SIG-M5 treated with dmso at 0.1 percent for 504 hours (cell line): Measurements from ENCODE around the gene SLC35B1.
"Not testable (repeated sequence)": the region's sequence is repeated elsewhere in the genome, so short reads cannot be mapped to it uniquely, and the experiment has no call there.

Experiments used
- DNase-seq: peaks from one replicate; lab custom pipeline; 2025; ENCODE audit not compliant: unreplicated experiment; lab: John Stamatoyannopoulos, UW

The SLC35B1 gene

DNA sequence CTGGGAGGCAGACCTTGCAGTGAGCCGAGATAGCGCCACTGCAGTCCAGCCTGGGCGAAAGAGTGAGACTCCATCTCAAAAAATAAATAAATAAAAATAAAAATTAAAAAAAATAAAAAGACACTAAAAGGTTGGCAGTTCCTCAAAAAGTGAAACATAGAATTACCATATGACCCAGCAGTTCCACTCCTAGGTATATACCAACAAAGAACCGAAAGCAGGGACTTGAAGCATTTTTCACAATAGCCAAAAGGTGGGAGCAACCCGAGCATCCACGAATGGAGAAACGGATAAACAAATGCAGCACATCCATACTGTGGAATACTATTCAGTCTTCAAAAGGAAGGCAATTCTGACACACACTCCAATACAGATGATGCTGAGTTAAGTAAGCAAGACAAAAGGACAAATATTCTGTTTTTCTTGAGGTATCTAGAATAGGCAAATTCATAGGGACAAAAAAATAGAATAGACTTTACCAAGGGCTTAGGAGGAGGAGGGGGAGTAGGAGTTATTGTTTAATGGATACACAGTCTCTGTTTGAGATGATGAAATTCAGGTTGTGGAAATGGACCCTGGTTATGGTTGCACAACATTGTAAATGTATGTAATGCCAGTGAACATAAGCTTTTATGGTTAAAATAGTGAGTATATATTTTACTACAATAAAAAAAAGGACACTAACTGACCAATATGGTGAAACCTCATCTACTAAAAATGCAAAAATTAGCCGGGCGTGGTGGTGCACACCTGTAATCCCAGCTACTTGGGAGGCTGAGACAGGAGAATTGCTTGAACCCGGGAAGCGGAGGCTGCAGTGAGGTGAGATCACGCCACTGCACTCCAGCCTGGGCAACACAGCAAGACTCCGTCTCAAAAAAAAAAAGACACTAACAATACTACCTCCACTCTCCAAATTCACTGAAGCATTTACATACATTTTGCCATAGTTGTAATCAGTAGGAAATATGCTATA is 27.0 kb upstream of the SLC35B1 start:
- peak; percentile 70 for DNase-seq

GRCh38 chr17:49731435-49731831 is 23.7 kb upstream of the SLC35B1 start:
- no peak for DNase-seq

- DNase-seq, result no peak
Measured at GRCh38 chr17:49730785-49731434, 23.1 kb upstream of the SLC35B1 start.

GRCh38 chr17:49730078-49730784 is 22.5 kb upstream of the SLC35B1 start:
- DNase-seq, result no peak

- no peak for DNase-seq
Measured at GRCh38 chr17:49729069-49729468, 21.3 kb upstream of the SLC35B1 start.

DNA sequence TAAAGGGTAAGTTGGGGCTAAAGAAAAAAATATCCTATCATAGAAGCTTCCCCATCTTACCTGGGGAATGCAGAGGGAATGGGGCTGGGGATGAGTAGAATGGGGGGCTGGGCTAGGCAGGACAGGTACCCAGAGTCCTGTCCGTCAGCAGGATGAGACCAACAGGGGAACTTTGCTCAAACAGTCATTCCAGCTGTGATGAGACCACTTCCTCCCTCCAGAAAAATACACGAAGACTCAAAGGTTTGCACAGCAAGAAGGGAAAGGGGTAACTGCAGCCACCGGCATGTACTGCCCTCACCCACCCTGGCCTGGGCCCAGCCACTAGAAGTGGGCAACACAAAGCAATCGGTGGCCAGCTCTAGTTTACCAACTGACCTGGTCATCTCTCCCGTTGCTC is 20.7 kb upstream of the SLC35B1 start:
- no peak for DNase-seq

- no peak for DNase-seq
Measured at GRCh38 chr17:49727380-49727779, 19.6 kb upstream of the SLC35B1 start.

- no peak for DNase-seq
Measured at GRCh38 chr17:49725452-49726130, 17.8 kb upstream of the SLC35B1 start.

DNA sequence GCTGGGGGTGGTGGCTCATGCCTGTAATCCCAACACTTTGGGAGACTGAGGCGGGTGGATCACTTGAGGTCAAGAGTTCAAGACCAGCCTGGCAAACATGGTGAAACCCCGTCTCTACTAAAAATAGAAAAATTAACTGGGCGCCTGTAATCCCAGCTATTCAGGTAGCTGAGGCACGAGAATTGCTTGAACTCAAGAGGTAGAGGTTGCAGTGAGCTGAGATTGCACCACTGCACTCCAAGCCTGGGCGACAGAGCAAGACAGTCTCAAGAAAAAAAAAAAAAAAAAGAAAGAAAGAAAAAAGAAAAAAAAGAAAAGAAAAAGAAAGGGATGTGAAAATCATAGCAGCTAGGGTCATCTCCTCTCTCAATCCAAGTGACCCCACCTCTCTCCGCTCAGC is 16.8 kb upstream of the SLC35B1 start:
- DNase-seq, result not testable (repeated sequence)

DNA sequence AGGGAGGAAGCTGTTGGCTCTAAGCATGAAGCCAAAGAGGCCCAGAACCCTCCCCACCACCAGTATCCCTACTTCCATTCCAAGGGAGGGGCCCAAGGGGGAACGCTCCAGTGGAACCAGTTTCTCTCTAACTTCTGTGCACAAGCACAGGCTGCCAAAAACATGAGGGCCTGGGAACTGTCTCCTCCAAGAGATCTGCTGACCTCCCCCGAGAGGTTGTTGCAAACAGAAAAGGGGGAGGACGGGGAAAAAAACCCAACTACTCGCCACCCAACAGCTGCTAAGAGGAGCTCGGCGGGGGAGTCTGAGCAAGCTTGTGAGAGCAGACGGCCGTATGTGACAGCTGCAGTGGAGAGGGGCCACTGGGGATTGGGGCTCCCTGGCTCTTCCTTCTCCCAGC is 15.7 kb upstream of the SLC35B1 start:
- no peak for DNase-seq

DNA sequence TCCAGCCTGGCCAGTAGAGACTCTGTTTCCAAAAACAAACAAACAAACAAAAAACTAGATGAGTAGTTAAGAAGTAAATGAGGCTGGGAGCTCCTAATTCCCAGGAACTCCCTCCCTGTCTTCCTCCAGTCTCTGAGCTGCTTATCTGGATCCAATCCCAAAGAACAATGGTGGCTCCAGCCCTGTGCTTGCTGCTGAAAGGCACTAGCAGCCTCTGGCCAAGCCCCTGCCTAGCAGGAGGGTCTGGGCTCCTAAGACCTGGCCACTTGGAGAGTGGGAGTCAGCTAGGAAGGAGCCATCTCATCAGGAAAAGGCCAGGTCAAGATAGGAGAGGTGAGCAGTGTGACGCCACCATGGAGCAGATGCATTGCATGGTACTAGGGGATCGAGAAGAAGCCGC is 14.3 kb upstream of the SLC35B1 start:
- no peak for DNase-seq

GRCh38 chr17:49717371-49717861 is 9.7 kb upstream of the SLC35B1 start:
- no peak for DNase-seq

DNA sequence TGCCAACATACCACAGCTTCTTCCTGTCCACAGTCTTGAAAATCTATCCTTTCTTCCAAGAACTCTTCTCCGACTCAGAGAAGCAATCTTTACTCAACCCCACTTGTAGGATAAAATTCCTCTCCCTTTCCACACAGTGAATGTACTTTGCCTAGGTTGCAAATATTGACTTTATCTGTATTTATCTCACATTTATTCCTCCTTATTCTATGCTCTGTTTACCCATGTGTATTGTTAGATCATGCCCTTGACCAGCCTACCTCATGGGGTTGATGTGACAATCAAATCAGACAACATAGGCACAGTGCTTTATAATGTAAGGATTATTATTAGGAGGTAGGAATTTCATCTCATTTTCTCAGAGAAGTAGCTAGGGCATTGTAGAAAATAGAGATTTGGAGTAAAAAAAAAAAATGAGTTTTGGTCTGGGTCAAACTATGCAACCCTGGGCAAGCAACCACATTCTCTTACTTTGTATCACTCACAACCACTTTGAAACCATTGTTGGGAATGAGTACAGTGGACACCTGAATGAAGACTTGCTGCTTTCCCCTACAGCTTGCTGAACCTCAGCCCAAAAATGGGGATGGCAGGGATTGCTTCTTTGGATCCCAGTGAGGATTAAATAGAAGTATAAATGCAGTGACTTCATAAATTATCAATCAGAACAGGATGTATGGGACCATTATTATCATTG is 9.1 kb upstream of the SLC35B1 start:
- no peak for DNase-seq

- no peak for DNase-seq
Measured at GRCh38 chr17:49715717-49716279, 8.0 kb upstream of the SLC35B1 start.

GRCh38 chr17:49715216-49715615 is 7.5 kb upstream of the SLC35B1 start:
- DNase-seq, result no peak

- no peak for DNase-seq
Measured at GRCh38 chr17:49708515-49709183, 885 bp upstream of the SLC35B1 start.

- no peak for DNase-seq
Measured at GRCh38 chr17:49707246-49707607, 537 bp downstream of the SLC35B1 start.

DNA sequence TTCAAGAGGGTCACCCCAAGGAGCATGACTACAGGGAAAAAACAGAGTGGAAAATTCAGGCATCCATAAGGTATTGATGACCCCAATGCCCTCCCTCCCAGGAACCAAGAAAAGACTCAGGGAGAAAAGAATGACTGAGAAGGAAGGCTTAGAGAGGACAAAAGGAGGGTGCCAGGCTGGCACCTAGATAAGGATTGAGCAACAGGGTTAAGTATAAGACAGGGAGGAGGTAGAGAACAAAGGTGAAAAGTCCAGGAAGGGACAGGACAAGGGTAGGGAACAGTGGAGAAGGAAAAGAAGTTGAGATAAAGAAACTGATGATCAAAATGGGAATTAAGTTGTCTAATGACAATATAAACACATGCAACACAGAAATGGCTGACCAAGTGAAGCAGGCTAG is 2.5 kb downstream of the SLC35B1 start:
- DNase-seq, result no peak

GRCh38 chr17:49703557-49704277 is 4.0 kb downstream of the SLC35B1 start:
- DNase-seq, result peak; percentile 72
